GM21717 (cell line): ENCODE data around the gene TMC1.
"Not testable (repeated sequence)": the region's sequence is repeated elsewhere in the genome, so short reads cannot be mapped to it uniquely, and the experiment has no call there.

Experiments used
- ATAC-seq: cut with Tn5 transposase; IDR thresholded peaks from one replicate; pipeline ENCODE4 v1.9.1; 2021; ENCODE audit warnings: mild to moderate bottlenecking, moderate library complexity; ENCODE audit not compliant: unreplicated experiment

Gene TMC1

DNA sequence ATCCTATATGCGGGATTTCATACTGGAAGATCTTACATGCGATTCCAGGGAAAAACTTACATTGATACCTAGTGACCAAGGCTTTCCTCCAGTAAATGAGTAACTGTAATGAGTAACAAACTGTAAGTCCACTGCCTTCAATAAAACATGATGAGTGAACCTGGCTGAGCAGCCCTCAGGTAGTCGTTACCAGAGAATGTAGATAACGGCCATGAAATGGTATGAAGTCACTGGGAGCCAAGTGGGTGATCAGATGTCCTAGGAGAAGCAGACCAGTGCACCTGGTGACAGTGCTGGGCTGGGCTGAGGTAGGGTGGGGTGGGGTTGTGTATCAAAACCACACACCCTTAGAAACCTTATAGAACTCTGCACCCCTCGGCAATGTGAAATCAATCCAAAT, 227.9 kb downstream of the TMC1 start:
- no peak for ATAC-seq

DNA sequence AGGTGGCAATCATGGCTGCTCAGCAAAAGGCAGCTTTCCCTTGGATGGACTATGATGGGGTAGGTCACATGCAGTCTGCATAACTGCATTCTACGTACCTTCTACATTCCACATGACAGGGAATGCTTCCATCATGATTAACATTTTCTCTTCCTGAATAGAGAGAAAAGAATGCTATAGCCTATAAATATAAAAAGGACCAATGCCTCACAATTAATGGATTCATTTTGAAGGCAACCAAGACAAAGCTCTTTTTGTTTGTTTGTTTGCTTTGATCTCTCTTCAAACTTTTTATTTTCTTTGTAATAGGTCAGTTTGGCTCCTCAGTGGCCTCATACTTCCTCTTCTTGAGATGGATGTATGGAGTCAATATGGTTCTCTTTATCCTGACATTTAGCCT, 230.1 kb downstream of the TMC1 start:
- no peak for ATAC-seq

DNA sequence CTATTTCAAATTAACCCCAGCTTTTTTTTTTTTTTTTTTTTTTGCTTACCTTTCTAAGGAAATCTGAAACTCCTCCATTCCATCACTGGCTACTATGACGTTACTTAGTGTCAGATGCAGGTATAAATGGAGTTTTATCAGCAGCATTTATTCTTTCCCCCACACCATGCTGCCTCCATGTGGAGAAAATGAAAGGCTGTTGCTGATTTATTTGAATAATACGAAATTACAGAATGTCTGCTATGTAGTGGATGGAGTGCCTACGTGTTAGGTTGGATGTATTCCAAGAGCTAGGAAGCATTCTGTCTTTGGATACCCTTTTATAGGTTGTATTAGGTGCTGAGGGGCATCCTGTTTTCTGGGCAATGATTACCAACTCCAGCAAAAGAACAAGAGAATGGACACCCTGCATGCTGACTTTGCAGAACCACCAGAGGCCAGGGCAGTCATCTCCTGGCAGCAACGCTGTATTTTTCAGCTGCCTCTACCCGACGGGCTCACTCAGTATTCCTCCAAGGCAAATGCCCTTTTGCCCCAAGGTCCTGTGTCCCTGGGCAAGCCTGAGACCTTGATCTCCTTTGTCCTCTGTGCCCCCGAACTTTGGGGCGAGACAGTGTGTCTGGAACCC, 232.0 kb downstream of the TMC1 start:
- ATAC-seq: no peak

DNA sequence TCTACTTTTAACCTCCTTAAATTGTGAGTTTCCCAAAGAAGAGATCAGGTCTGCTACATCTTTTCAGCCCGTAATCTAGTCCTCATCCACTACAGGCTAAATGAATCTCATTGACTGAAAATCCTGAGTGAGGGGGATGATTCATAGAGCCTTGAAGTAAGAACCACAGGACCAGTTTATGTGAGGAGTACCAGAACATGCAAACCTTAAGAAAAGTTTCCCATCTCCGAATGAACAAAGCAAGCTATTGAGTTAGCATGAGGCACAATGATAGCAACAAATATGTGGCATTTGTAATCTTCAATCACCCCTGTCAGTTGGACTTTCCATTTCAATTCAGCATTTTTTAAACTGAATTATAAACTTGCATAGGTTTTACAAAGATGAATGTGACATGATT, 234.4 kb downstream of the TMC1 start:
- ATAC-seq: no peak

DNA sequence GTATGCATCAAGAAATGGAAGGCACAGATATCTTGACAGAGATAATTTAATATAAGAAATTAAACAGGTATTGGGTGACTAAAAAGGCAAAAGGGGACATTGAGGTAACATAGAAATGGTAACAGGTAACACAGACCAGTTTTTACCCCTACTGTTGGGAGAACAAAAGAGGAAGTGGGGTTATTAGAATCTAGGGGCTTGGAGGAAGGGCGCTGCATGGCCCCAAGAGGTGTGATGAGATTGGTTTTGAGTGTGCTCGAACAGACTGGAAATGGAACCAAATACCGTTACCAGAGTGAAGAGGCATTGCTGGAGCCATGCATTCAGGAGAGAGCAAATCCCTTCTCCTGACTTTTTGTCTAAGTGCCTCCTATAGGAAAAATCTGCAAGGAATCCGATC, 237.5 kb downstream of the TMC1 start:
- no peak for ATAC-seq

DNA sequence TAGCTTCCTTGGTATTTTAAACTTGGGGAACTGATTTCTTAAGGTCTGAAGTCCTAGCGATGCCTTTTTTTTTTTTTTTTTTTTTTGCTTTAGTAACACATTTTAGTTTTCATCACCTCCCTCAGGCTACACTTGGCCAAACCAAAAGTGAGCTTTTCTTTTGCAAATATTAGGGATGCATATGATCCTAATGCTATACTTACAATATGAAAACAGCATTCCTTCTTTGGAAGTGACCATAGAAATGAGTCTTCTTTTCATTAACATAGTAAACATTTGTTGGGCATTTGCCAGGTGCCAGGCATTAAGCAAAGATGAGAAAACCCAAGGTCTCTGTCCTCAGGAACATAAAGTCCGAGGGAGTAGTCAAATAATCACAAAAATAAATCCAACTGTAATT, 241.6 kb downstream of the TMC1 start:
- no peak for ATAC-seq

DNA sequence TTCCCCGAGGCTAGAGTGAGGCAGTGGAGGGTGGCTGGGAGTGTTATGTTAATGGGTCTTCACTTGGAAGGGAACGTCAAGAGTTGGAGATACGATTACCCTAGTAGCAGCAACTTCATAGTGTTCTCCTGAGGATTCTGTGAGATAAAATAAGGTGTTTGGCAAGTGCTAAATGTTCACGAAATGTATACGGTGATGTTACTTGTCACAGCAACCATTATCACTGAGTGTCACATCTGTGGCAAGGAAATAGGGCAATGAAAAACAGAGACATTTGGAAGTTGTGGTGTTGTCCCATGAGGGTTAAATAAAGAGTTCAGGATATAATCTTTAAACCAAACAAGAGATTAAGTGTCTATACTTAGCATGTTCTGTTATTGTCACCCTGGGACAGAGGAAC, 248.1 kb downstream of the TMC1 start:
- no peak for ATAC-seq

DNA sequence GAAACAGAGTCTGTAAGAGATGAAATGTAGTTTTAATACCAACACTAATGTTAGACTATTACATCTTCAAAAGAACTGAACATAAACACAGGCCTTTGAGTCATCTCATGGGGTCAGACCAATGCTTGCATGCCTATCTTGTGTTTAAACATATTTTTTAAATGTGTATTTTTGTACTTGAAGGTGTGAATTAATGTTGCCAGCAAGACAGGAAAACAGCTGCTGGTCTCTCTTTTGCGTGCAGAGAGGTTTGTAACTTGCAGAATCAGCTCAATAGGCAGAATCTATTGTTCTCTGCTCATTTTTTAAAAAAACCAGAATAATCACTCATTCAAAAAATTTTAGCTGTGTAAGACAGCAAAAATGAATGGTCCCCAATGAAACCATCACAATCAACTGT, 251.3 kb downstream of the TMC1 start:
- no peak for ATAC-seq

DNA sequence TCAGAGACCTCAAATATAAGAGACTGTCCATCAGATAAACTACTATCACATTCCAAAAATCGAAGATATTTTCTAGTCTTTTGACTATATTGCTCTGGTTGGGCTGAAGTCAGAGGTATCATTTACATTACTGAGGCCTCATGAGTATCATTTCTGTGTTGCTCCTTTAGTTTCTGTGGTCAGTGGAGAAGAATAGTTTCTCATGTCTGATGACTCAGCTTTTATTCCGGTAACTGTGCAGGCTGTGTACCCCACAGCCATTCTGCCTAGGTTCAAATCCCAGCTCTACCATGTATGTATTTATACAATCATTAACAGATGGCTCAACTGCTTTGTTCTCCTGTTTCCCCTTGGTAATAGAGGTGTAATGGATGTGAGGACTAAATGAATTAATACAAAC, 252.2 kb downstream of the TMC1 start:
- ATAC-seq: peak; percentile 56

DNA sequence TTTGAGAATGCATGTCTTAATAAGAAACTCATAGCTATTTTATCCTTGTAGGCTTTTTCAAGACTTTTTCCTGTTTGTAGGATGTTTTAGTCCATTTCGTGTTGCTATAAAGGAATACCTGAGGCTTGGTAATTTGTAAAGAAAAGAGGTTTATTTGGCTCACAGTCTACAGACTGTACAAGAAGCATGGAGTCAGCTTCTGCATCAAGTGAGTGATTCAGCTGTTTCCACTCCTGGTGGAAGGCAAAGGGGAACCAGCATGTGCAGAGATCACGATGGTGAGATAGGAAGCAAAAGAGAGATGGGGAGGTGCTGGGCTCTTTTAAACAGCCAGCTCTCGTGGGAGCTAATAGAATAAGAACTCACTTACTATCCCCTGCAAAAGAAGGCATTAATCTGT, 254.2 kb downstream of the TMC1 start:
- no peak for ATAC-seq

DNA sequence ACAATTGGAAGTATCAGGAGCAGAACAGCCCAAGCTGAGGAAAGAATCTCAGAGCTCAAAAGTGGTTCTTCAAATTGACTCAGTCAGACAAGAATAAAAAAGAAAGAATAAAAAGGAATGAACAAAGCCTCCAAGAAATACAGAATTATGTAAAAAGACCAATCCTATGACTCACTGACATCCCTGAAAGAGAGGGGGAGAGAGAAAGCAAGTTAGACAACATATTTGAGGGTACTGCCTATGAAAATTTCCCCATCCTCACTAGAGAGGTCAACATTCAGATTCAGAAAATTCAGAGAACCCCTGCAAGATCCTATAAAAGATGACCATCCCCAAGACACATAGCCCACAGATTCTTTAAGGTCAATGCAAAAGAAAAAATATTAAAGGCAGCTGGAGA, 258.2 kb downstream of the TMC1 start:
- ATAC-seq: no peak

DNA sequence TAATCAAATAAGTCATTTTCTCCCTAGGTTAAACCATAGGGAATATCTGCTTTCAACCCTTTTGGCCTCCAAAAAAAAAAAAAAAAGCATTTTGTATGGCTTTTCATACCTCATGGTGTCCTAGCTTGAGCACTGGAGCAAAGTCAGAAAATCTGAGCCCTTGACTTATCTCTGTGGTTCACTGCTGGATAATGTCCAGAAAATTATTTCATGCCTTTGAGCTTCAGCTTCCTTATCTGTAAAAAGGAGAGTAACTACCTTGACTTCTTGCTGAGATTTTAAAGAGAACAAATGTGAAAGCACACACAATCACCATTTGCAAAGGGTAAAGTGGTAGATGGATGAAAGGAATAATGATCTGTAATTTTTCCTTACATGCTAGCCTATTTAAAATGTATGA, 265.5 kb downstream of the TMC1 start:
- ATAC-seq: no peak

DNA sequence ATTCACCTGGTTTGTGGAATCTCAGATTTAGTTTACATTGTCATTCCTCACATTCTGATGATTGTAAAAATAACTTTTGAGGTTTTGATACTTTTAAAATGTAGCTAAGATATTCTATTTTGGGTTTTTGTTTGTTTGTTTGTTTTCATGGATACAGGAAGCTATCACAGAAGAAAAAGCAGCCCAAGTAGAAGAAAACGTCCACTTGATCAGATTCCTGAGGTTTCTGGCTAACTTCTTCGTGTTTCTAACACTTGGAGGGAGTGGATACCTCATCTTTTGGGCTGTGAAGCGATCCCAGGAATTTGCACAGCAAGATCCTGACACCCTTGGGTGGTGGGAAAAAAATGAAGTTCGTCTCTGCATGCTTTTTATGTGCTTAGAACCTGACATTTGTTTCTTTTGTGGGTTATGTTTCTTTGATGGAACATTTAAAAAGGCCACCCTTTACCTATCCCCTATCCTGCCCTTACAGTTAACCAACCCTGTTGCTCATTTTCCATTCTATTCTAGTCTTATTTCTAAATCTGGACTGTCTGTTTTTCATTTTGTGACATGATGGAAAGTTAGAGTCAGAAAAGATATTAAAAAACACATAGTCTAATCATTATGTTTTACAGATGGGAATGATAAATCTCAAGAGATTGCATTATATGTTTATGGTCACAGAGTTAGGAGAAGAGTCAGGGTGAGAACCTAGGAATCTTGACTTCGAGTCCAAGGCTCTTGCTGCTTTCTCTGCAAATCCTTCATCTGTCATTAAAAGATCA, 267.7 kb downstream of the TMC1 start:
- ATAC-seq: no peak

DNA sequence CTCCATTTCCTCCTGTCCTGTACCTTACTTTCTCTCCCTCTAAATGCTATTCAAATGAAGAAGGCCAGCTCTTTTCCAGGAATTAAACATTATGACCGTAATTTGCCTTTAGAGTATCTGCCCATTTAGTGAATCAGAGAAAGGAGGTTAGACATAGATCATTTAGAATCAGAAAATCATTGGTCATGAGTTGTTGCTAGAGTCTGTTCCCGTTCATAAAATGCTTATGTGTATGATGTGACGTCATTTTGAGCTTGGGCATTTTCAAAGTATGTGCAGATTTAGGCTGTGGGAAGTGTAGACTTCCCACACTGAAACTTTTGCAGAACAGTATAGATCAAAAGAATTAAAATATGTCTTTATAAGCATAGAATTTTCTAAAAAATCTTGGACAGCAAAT, 268.5 kb downstream of the TMC1 start:
- ATAC-seq: no peak

DNA sequence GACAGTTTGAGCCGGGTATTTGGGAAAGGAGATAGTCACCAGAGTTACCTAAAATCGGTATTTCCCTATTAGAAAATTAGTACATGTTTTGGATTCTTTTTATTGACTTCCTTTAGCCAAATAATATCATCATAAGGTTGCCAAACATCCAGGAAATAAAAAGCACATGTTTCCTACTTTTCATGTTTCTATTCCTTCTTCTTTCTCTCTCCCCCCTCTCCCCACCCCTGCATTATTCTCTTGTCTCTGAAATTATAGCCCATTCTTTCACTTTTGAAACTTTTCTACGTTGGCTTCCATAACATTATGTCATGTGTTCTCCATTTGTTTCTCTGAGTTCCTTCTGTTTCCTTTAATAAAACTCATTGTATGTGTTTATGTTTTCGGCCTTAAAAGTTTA, 269.6 kb downstream of the TMC1 start:
- no peak for ATAC-seq

DNA sequence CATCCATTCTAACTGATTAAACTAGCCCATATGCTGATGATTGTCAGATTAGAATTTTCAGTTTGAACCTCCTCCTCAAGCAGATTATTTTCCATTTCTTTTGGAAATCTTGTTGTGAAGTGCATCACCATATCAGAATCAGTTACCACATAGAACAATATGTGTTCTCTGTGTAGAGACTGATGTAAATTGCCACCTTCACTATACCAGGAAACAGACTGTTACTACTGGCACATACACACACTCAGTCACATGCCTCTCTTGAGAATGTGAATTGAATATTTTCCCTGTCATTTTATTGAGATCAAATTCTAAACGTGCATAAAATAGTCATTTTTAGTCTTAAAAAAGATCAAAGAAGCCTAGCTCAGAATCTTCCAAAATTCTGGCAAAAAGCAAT, 270.0 kb downstream of the TMC1 start:
- no peak for ATAC-seq

DNA sequence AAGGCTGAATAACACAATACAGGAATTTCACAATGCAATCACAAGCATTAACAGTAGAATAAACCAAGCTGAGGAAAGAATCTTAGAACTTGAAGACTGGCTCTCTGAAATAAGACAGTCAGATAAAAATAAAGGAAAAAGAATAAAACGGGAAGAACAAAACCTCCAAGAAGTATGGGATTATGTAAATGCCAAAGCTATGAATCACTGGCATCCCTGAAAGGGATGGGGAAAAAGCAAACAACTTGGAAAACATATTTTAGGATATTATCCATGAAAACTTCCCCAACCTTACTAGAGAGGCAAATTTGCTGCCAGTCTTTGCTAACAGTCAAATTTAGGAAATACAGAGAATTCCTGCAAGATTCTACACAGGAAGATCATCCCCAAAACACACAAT, 273.5 kb downstream of the TMC1 start:
- no peak for ATAC-seq

DNA sequence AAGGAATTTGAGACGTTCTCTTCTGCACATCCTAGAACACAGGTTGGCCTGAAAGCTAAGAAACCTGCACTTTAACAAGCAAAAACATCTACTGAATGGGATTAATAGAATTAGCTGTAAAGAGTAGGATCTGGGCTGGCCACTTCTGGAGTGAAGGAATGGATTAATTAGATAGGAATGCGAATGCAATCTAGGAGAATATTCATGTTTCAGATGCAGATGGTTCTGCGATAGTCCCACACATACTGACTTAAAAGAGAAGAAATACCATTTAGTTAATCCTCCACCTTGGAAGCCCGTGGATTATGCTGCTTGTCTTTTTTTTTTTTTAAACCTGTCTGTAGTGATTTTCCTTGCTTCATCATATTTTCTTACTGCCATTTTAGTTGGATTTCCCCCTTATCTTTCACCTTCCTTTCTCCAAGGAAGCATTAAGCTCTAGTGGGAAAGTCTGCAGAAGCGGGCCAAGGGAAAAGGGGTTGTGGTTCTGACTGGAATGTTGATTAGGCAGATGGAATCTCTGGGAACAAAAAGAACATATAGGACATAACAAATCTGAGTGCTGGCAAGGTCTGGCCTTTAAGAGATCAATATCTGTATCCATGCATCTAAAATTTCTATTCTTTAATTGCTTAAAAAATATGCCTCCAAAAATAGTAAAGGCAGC, 279.1 kb downstream of the TMC1 start:
- no peak for ATAC-seq

DNA sequence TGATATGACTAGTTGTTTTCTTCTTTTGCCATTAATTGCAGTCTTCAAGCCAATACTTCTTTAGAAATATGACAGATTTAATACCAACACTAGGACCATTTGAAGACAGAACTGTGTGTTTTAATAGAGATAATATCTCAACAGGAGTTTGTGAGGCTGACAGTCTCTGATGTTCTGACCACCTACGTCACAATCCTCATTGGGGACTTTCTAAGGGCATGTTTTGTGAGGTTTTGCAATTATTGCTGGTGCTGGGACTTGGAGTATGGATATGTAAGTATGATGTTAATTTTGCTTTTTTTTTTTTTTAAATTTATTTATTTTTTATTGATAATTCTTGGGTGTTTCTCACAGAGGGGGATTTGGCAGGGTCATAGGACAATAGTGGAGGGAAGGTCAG, 283.8 kb downstream of the TMC1 start:
- ATAC-seq: no peak

DNA sequence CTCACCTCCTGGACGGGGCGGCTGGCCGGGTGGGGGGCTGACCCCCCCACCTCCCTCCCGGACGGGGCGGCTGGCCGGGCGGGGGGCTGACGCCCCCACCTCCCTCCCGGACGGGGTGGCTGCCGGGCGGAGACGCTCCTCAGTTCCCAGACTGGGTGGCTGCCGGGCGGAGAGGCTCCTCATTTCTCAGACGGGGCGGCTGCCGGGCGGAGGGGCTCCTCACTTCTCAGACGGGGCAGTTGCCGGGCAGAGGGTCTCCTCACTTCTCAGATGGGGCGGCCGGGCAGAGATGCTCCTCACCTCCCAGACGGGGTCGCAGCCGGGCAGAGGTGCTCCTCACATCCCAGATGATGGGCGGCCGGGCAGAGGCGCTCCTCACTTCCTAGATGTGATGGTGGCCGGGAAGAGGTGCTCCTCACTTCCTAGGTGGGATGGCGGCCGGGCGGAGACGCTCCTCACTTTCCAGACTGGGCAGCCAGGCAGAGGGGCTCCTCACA, 285.0 kb downstream of the TMC1 start:
- not testable (repeated sequence) for ATAC-seq

DNA sequence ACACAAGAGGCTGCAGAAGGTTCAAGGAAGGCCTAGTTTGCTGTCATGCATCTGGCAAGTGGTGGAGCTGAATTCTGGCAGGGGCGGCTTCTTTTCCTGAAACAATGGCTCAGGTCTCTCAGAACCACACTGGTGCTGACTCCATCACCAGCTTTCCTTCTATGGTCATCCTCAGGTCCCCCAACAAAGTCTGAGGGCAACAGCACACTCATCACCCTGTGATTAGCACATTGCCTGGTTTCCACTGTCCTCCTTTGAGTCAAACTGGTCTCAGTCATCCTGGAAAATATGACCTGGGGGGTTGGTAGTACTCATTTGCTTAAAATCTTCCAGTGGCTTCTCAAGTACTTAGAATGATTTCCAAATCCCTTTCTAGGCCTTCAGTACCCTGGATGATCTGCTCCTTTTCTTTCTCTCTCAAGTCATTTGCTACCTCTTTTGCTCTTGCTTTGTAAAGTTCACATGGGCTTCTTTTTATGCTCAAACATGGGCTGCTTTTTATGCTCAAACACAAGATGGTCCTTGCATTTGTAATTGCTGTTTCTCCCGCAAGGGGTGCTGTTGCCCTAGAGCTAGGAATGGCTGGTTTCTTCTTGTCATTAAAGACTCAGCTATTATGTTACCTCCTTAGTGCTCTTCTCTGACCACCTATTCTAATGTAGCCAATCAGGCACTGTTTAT, 286.5 kb downstream of the TMC1 start:
- no peak for ATAC-seq

DNA sequence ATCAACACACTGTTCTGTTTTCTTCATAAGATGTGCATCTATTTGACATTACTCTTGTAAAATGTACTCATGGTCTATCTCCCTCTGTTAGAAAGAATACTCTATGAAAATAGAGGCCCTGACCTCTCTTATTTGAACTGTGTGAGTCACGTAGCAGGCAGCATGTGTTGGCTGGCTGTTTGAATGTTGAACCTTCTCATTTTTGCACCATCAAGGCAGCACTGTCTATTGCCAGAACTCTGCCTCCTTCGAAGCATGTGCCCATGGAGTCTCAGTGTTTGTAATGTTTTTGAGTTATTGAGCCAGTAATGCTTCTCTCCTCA, 287.0 kb downstream of the TMC1 start:
- ATAC-seq: no peak
